Heart right ventricle (tissue), 16 donors: ENCODE measurements around the gene CACNB1. TPM values are rescaled to one million over a fixed set of nuclear protein-coding genes. Genes with fewer than 3 reads are reported as not detected.
A peak's percentile ranks its signal among the peaks of the same experiment; 100 is the strongest.
"Not testable (repeated sequence)": the region's sequence is repeated elsewhere in the genome, so short reads cannot be mapped to it uniquely, and the experiment has no call there.

Experiments
- ATAC-seq, 8 donors: fragments of 200-7000 bp; cut with Tn5 transposase; one replicate each; pipeline ENCODE4 v1.9.1; 2020; ENCODE audit warnings: mild to moderate bottlenecking in 8 of 8, moderate library complexity in 8 of 8, moderate number of reproducible peaks in 1 of 8
- DNase-seq, 2 donors: peaks; one replicate each; pipeline ENCODE4 v3.0.0-alpha.2; 2020
- H3K27ac ChIP-seq, 10 donors: fragments of 200-600 bp; sonication (generic) in 2 of 10; one replicate each; pipeline versions ENCODE4 v1.5.0 to v1.8.0; 2020 to 2022; ENCODE audit warnings: mild to moderate bottlenecking in 3 of 10
- H3K27me3 ChIP-seq, 7 donors: fragments of 200-600 bp; one replicate each; pipeline ENCODE4 v1.8.0; 2021 to 2022; ENCODE audit warnings: mild to moderate bottlenecking in 2 of 7
- H3K36me3 ChIP-seq, 9 donors: fragments of 200-600 bp; sonication (generic) in 1 of 9; one replicate each; pipeline versions ENCODE4 v1.5.0 to v1.8.0; 2020 to 2022; ENCODE audit warnings: mild to moderate bottlenecking in 2 of 9
- H3K4me1 ChIP-seq, 9 donors: fragments of 200-600 bp; sonication (generic) in 1 of 9; one replicate each; pipeline versions ENCODE4 v1.5.0 to v1.8.0; 2020 to 2022; ENCODE audit warnings: mild to moderate bottlenecking in 4 of 9
- H3K4me3 ChIP-seq, 10 donors: fragments of 200-600 bp; sonication (generic) in 2 of 10; one replicate each; pipeline versions ENCODE4 v1.5.0 to v1.8.0; 2020 to 2022; ENCODE audit warnings: mild to moderate bottlenecking in 7 of 10, moderate library complexity in 2 of 10
- H3K9me3 ChIP-seq, 11 donors: fragments of 200-600 bp in 10 of 11; sonication (generic) in 2 of 11; one replicate each; pipeline versions ENCODE4 v1.5.0 to v1.8.0; 2013 to 2022; ENCODE audit warnings: mild to moderate bottlenecking in 2 of 11, control low read depth in 1 of 11, moderate library complexity in 1 of 11
- CTCF ChIP-seq, 9 donors: fragments of 200-600 bp; sonication (generic) in 2 of 9; IDR thresholded peaks; one replicate each; pipeline versions ENCODE4 v1.5.0 to v1.8.0; 2021 to 2022; ENCODE audit warnings: antibody characterized with exemption in 9 of 9, mild to moderate bottlenecking in 5 of 9, moderate library complexity in 1 of 9
- WGBS, 2 donors: extraction: QIAGEN DNeasy Blood & Tissue Kit; methylation state at CpG; one replicate each; pipeline ENCODE4 v1.1.7; 2013; ENCODE audit warnings: inconsistent platforms in 1 of 2; 5-methylcytosine and 5-hydroxymethylcytosine counted together
- intact Hi-C, 10 donors: fragments of 100-400 bp; cut with DNase I; formaldehyde crosslinking; loops; one replicate each; pipeline versions ENCODE4 v1.11.1 to v1.14.2; 2022
- polyA plus RNA-seq, 2 donors: library from polyadenylated mRNA; stranded (reverse); fragments of 200-250 nt; gene quantifications; one replicate each; pipeline ENCODE4 v1.2.3, GENCODE V29; 2013
- total RNA-seq, 10 donors: library from RNA; stranded (reverse); fragmentation: NEBNext Ultra II Directional in 3 of 10; extraction: Animal tissue kit (Norgen Biotek cat#: 25700) in 3 of 10; gene quantifications; one replicate each; pipeline versions ENCODE4 v1.2.1 to v1.2.4, GENCODE V29; 2021 to 2023
- donor health status: Arrhythmogenic right ventricular cardiomyopathy.
- donor health status: ischemic (EF 13 %, LVEDD 7.1; RV severe dilation, severe dysfunction).
- donor health status: healthy with polysubstance abuse.
- donor health status: DM: no; HTN: yes; CAD: no.
- donor health status: DM: no; HTN: no; CAD: no.
- donor health status: ischemic (EF 25% LVEDD 6.9; RV normal size, moderate dysfunction).
- donor health status: ischemic (EF 25% LVEDD 5.7; RV mildly dilated, moderate dysfunction).
- donor health status: healthy.
- donor health status: DM: yes; HTN: yes; CAD: no.
- donor health status: Ischemic cardiomyopathy.
- donor health status: ischemic (EF 35%, LVEDD 5.7; RV mildly dilated, moderate dysfunction).
- donor health status: nonischemic (EF 11% LVEDD 7.7; RV severe dilation, severe dysfunction).
- donor health status: DM: yes; HTN: yes; CAD: no.
- donor health status: PGD.
- donor health status: ischemic (EF 29% LVEDD 5.4; RV normal size, mild dysfunction).
- donor health status: nonischemic (EF 23%, LVEDD 6.1; RV moderate dilation, normal function).

CACNB1 gene
- total and polyA plus RNA-seq, 12 donors: 3.3 to 11.5 (median 5.3) TPM

GRCh38 chr17:39131616-39132015 is 65.9 kb downstream of the CACNB1 start:
- Histone ChIP-seq H3K36me3 (no peaks in the 10 kb centered on the region), H3K4me1 (peaks cover 0 to 25% (median 10%) of the 10 kb centered on the region in 9 donors), H3K27me3 (no peaks in the 10 kb centered on the region), H3K9me3 (no peaks in the 10 kb centered on the region), H3K4me3 (no peak overlapping the region), H3K27ac (peak overlapping the region in 7 of 10 donors; percentile 7 to 68 (median 28))
- TF ChIP-seq CTCF (IDR thresholded peaks at IDR 0.05): no peak
- DNase-seq (no peak), ATAC-seq (peak in 5 of 8 donors; percentile 11 to 43 (median 18))
- 66 to 71% methylated on average over 6 of the region's 6 CpGs for WGBS, 2 donors
- intact Hi-C loops: loop anchor here in 2 of 10 donors (10.0 kb wide), 1 partner anchor 47 kb away; no protein-coding TSS in a partner anchor

DNA sequence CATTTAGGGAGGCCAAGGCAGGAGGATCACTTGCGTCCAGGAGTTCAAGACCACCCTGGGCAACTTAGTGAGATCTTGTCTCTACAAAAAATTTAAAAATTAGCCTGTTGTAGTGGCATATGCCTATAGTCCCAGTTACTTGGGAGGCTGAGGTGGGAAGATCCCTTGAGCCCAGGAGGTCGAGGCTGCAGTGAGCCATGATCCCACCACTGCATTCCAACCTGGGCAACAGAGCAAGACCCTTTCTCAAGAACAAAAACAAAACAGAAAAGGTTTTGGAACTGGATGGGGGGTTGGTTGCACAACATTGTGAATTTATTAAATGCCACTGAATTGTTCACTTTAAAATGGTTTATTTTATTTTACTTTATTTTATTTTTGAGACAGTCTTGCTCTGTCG is 67.3 kb downstream of the CACNB1 start:
- no peak for TF ChIP-seq CTCF (IDR thresholded peaks at IDR 0.05)
- WGBS, 2 donors: 91 to 96% methylated on average over 3 of the region's 3 CpGs
- no peak overlapping the region for H3K27ac ChIP-seq
- intact Hi-C loops: loop anchor here in 2 of 10 donors (10.0 kb wide), 1 partner anchor 45 kb away; no protein-coding TSS in a partner anchor
- H3K27me3 ChIP-seq: no peaks in the 10 kb centered on the region
- DNase-seq (no peak), ATAC-seq (no peak)
- no peaks in the 10 kb centered on the region for H3K36me3 ChIP-seq
- peaks cover 0 to 22% (median 10%) of the 10 kb centered on the region in 9 donors for H3K4me1 ChIP-seq
- no peaks in the 10 kb centered on the region for H3K9me3 ChIP-seq
- H3K4me3 ChIP-seq: no peak overlapping the region

DNA sequence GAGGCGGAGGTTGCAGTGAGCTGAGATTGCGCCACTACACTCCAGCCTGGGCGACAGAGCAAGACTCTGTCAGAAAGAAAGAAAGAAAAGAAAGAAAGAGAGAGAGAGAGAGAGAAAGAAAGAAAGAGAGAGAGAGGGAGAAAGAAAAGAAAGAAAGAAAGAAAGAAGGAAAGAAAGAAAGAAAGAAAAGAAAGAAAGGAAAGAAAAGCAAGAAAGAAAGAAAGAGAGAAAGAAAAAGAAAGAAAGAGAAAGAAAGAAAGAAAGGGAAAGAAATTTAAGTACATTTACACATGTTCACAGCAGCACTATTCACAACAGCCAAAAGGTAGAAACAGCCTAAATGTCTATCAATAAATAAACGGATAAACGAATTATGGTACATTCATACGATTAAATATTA is 67.9 kb downstream of the CACNB1 start:
- DNase-seq, H3K4me3 ChIP-seq, H3K9me3 ChIP-seq, intact Hi-C loops, ATAC-seq, H3K27ac ChIP-seq, H3K27me3 ChIP-seq, H3K36me3 ChIP-seq: not testable (repeated sequence)
- H3K4me1 ChIP-seq: peaks cover 0 to 22% (median 6%) of the 10 kb centered on the region in 9 donors
- WGBS, 2 donors: 87 to 92% methylated on average over 6 of the region's 6 CpGs

DNA sequence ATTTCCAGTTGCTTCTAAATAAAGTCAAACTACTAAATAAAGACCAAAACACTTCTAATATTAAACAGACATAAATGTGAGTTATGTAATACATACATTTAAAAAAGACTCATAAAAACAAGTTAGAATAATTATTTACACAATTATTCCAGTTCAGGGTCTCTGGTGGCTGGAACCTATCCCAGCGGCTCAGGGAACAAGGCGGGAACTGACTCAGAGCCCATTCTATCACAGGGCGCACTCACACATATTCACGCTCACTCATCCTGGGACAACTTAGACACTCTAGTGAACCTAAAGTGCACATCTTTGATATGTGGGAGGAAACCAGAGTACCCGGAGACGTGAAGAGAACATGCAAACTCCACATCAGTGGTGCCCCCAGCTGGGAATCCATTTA is 71.0 kb downstream of the CACNB1 start:
- intact Hi-C loops: no loop called here
- no peak for TF ChIP-seq CTCF (IDR thresholded peaks at IDR 0.05)
- H3K4me3 ChIP-seq: no peak overlapping the region
- DNase-seq (no peak), ATAC-seq (no peak)
- no peaks in the 10 kb centered on the region for H3K27me3 ChIP-seq
- peaks cover 0 to 9% (median 0%) of the 10 kb centered on the region in 9 donors for H3K4me1 ChIP-seq
- H3K36me3 ChIP-seq: no peaks in the 10 kb centered on the region
- H3K9me3 ChIP-seq: no peaks in the 10 kb centered on the region
- WGBS, 2 donors: 67 to 77% methylated on average over 6 of the region's 6 CpGs
- H3K27ac ChIP-seq: no peak overlapping the region

- Histone ChIP-seq H3K4me1 (no peaks in the 10 kb centered on the region), H3K27ac (no peak overlapping the region), H3K27me3 (no peaks in the 10 kb centered on the region), H3K36me3 (no peaks in the 10 kb centered on the region), H3K4me3 (no peak overlapping the region), H3K9me3 (no peaks in the 10 kb centered on the region)
- DNase-seq (no peak), ATAC-seq (no peak)
- intact Hi-C loops: no loop called here
- no peak for TF ChIP-seq CTCF (IDR thresholded peaks at IDR 0.05)
- 93 to 95% methylated on average over 2 of the region's 2 CpGs for WGBS, 2 donors
Measured at GRCh38 chr17:39125143-39125875, 72.2 kb downstream of the CACNB1 start.
